HG03575 (cell line): ENCODE measurements around the gene DUSP1.

ENCODE experiments used
- ATAC-seq: cut with Tn5 transposase; IDR thresholded peaks from one replicate; pipeline ENCODE4 v1.9.1; 2021; ENCODE audit not compliant: unreplicated experiment, insufficient number of reproducible peaks, low FRiP score; ENCODE audit errors: extremely low read depth

The DUSP1 gene

GRCh38 chr5:172732201-172732865 is 38.7 kb downstream of the DUSP1 start:
- no peak for ATAC-seq

GRCh38 chr5:172731680-172732074 is 39.3 kb downstream of the DUSP1 start:
- no peak for ATAC-seq

DNA sequence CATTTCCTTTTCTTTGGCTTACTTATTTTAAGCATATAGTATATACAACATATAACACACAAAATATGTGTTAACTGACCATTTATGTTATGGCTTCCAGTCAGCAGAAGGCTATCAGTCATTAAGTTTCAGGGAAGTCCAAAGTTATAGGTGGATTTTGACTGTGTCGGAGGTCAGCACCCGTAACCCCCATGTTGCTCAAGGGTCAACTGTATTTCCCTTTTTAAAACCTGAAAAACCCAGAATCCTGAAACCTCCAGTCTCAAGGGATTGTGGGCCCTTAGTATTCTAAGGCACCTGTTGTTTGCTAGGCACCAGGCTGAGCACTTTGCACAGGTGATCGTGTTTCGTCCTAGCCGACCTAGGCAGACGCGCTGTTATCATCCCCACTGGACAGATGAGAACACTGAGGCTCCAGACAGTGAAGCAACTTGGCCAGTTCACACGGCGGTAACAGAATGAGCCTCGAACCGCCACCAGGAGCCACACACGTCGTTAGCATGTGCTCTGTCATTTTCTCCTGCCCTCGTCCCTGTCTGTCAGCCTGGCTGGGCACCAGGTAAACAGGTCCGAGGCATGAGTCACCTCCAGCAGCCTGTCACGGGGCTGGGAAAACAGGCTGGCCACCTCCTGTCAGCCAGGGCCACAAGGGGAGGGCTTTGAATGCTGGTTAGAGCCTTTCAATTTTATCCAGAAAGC is 39.9 kb downstream of the DUSP1 start:
- no peak for ATAC-seq

- ATAC-seq, result no peak
These were observed 40.8 kb downstream of the DUSP1 start for GRCh38 chr5:172730222-172730621.

GRCh38 chr5:172729588-172729987 is 41.4 kb downstream of the DUSP1 start:
- ATAC-seq, result no peak

GRCh38 chr5:172728481-172729241 is 42.3 kb downstream of the DUSP1 start:
- no peak for ATAC-seq

DNA sequence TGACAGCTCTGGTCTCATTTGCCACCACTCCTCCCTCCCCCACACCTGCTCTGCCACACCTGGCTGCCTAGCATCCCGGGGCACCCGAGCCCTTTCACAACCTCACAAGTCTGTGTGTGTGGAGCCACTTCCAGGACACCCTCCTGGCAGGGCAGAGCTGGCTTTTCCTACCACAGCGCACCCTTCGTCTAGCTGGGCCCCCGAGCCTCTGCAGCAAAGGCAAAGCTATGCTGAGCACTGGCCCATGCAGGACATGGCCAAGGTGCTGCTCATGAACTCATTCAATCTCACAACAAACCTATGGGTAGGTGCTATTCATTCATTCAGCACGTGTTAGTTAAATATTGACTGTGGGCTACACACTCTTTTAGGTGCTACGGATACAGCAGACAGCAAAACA is 43.4 kb downstream of the DUSP1 start:
- ATAC-seq, result no peak

GRCh38 chr5:172726966-172727365 is 44.0 kb downstream of the DUSP1 start:
- no peak for ATAC-seq

- ATAC-seq, result no peak
These were observed 45.2 kb downstream of the DUSP1 start for GRCh38 chr5:172725785-172726184.

DNA sequence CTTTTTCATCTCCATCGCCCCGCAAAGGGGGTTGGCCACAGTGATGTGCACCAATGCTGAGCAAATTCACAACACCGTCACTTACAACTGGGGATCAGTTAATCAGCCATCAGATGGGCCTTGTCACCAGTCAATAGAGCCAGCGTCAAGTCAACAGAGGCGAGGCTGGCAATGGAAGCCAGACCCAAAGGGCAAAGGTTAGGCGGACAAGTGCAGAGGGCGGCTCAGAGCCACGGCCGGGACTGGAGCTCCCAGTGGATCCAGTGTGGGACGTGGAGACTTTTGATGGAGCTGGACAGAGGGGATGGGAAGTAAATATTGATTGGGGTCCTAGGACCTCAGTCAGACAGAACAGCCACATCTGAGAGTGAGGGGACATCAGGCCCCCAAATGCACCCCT is 45.7 kb downstream of the DUSP1 start:
- ATAC-seq, result no peak

- ATAC-seq, result no peak
These were observed 46.5 kb downstream of the DUSP1 start for GRCh38 chr5:172724242-172725183.

- ATAC-seq, result no peak
These were observed 47.5 kb downstream of the DUSP1 start for GRCh38 chr5:172723508-172723907.

DNA sequence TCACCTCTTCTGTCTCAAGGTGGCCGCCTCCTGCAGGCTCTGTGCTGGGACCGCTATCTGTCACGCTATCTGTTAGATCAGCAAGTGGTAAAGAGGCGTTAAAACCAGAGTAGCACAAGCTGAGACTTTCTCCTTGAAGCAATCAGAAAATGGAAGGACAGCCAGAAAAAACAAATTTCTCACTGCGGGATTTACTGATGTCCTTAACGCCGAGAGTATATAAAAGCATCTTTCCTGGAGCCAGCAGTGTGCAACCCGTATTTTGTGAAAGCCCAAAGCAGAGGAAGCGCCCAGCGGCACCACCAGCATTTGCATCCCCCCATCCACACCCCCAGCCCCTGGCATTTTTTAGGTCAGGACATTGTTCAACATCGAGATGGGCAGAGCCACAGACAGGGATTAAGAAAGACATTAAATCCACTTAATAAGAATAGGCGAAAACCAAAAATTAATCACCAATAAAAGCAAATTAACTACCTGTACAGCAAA is 48.6 kb downstream of the DUSP1 start:
- no peak for ATAC-seq

DNA sequence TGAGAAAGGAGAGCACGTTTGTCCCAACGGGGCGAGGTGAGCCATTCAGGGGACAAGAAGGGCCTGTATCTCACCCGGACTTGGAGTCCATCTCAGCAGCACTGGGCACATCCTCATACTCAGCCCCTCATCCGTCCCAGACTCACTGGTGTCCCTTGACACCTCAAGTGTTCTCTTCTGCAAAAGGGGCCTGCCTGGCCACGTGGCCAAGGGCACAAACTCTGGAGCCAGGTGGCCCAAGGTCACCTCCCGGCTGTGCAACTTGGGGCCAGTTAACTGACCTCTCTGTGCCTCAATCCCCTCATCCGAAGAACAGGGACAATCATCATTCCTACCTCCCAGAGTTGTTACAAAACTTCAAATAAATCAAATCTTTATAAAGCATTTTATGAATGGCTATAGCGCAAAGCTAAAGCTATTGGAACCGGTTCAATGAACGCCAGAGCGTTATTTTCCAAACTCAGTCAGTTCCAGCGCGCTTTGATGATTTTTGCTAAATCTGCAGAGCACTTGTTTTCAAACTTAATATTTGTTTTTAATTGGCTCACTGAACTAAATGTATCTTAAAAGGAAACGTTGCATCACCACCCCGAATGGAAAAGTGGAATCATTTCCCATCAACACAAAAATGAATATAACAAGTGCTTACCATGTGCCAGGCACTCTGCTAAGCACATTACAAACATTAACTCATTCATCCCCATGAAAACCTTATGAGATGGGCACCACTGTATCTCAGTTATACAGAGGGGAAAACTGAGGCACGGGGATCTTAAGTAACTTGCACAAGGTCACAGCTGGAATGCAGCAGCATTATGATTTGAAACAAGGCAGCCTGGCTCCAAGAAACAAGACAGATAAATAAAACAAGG is 49.3 kb downstream of the DUSP1 start:
- ATAC-seq, result no peak

- no peak for ATAC-seq
These were observed 50.3 kb downstream of the DUSP1 start for GRCh38 chr5:172720655-172721054.

DNA sequence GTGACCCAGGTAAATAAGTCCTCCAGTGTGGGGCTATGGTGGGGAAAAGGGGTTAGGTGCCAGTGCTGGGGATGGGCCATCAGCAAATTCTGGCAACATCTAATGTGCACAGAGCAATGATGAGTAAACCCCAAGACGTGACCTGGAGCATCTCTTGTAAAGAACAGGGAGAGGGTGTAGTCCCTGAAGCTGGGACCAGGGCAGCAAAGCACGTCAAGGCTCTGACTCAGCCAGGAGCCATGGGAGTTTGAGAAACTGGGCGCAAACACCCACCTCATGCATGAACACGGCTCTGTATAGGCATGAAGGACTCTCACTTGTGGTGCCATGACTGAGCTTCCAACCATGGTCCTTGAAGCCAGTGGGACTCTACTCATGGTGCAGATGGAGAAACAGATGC is 51.8 kb downstream of the DUSP1 start:
- no peak for ATAC-seq

GRCh38 chr5:172718527-172719114 is 52.4 kb downstream of the DUSP1 start:
- ATAC-seq, result no peak
